ENCODE results near the gene HOXD8.
A peak's percentile ranks its signal among the peaks of the same experiment; 100 is the strongest.

Gene HOXD8

GRCh38 chr2:176092270-176093144, 37.0 kb upstream of the HOXD8 start, which contains the start of gene HOXD13:
HOXD13 (plus strand) TSS chr2:176092721; CDS start chr2:176092891, 170 bp downstream.
- no peak for DNase-seq (ENCODE audit: low read depth)
- H3K4me3 ChIP-seq (ENCODE audit: low read length): peak within 1 kb of the TSS; percentile 29

GRCh38 chr2:176093145-176093897, 36.2 kb upstream of the HOXD8 start:
- TF ChIP-seq CTCF (conservative IDR thresholded peaks at IDR 0.05; ENCODE audit: low read length): no peak; the same call in 1 of the 2 replicates
- H3K4me3 ChIP-seq (ENCODE audit: low read length): peak overlapping the region; percentile 29
- DNase-seq (ENCODE audit: low read depth): no peak

More at GRCh38 chr2:176092270-176093144, 37.0 kb upstream of the HOXD8 start, which contains the start of gene HOXD13:
- no peak for TF ChIP-seq CTCF (conservative IDR thresholded peaks at IDR 0.05; ENCODE audit: low read length)

GRCh38 chr2:176093898-176094249, 35.6 kb upstream of the HOXD8 start:
- no peak for TF ChIP-seq CTCF (conservative IDR thresholded peaks at IDR 0.05; ENCODE audit: low read length)
- DNase-seq (ENCODE audit: low read depth): no peak
- no peak overlapping the region for H3K4me3 ChIP-seq (ENCODE audit: low read length)

GRCh38 chr2:176094349-176094748, 35.2 kb upstream of the HOXD8 start:
- DNase-seq (ENCODE audit: low read depth): no peak
- no peak overlapping the region for H3K4me3 ChIP-seq (ENCODE audit: low read length)
- no peak for TF ChIP-seq CTCF (conservative IDR thresholded peaks at IDR 0.05; ENCODE audit: low read length)

GRCh38 chr2:176095421-176095820, 34.1 kb upstream of the HOXD8 start:
- H3K4me3 ChIP-seq (ENCODE audit: low read length): no peak overlapping the region
- TF ChIP-seq CTCF (conservative IDR thresholded peaks at IDR 0.05; ENCODE audit: low read length): no peak
- DNase-seq (ENCODE audit: low read depth): no peak

- peak overlapping the region; percentile 58 for H3K4me3 ChIP-seq (ENCODE audit: low read length)
- TF ChIP-seq CTCF (conservative IDR thresholded peaks at IDR 0.05; ENCODE audit: low read length): no peak
- no peak for DNase-seq (ENCODE audit: low read depth)
Measured at GRCh38 chr2:176096243-176096985, 33.1 kb upstream of the HOXD8 start.
